D341Med (cell line): ENCODE measurements around the gene ACO1.

ENCODE experiments used
- DNase-seq: peaks from one replicate; pipeline ENCODE4 v3.0.0; 2012; ENCODE audit warnings: low spot score

ACO1 gene

GRCh38 chr9:32497921-32498320 is 113.5 kb downstream of the ACO1 start:
- DNase-seq: no peak

GRCh38 chr9:32500768-32501167 is 116.3 kb downstream of the ACO1 start:
- no peak for DNase-seq

- no peak for DNase-seq
Measured at GRCh38 chr9:32501868-32502267, 117.4 kb downstream of the ACO1 start.

GRCh38 chr9:32502464-32502863 is 118.0 kb downstream of the ACO1 start:
- DNase-seq: no peak

- DNase-seq: no peak
Measured at GRCh38 chr9:32503008-32503407, 118.6 kb downstream of the ACO1 start.
